Measurements from ENCODE around the gene SIRT7. TPM values are rescaled to one million over a fixed set of nuclear protein-coding genes. Genes with fewer than 3 reads are reported as not detected.

SIRT7 gene
- polyA plus RNA-seq, 1 donor from 2014 or later, result 44.5 TPM

GRCh38 chr17:81930142-81931125 lies 12.5 kb upstream of the SIRT7 start:
- TF ChIP-seq RAD21 (conservative IDR thresholded peaks at IDR 0.05) (no peak), REST (IDR thresholded peaks at IDR 0.05; ENCODE audit: borderline replicate concordance) (no peak), EZH2 (IDR thresholded peaks at IDR 0.05; ENCODE audit: borderline replicate concordance, insufficient read depth, low read length, poor library complexity, severe bottlenecking) (no peak), EP300 (conservative IDR thresholded peaks at IDR 0.05; ENCODE audit: poor library complexity, severe bottlenecking) (no peak), MXI1 (conservative IDR thresholded peaks at IDR 0.05; ENCODE audit: poor library complexity, severe bottlenecking) (no peak), POLR2AphosphoS5 (IDR thresholded peaks at IDR 0.05) (no peak), SMC3 (conservative IDR thresholded peaks at IDR 0.05; ENCODE audit: poor library complexity) (no peak), TAF1 (IDR thresholded peaks at IDR 0.05; ENCODE audit: low read depth) (no peak)
- TF ChIP-seq, protein P1, sequence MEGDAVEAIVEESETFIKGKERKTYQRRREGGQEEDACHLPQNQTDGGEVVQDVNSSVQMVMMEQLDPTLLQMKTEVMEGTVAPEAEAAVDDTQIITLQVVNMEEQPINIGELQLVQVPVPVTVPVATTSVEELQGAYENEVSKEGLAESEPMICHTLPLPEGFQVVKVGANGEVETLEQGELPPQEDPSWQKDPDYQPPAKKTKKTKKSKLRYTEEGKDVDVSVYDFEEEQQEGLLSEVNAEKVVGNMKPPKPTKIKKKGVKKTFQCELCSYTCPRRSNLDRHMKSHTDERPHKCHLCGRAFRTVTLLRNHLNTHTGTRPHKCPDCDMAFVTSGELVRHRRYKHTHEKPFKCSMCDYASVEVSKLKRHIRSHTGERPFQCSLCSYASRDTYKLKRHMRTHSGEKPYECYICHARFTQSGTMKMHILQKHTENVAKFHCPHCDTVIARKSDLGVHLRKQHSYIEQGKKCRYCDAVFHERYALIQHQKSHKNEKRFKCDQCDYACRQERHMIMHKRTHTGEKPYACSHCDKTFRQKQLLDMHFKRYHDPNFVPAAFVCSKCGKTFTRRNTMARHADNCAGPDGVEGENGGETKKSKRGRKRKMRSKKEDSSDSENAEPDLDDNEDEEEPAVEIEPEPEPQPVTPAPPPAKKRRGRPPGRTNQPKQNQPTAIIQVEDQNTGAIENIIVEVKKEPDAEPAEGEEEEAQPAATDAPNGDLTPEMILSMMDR (IDR thresholded peaks at IDR 0.05; ENCODE audit: poor library complexity, severe bottlenecking), result no peak
- H3K4me3 ChIP-seq (ENCODE audit: low read length), result no peak overlapping the region
- no peaks in the 10 kb centered on the region for H3K36me3 ChIP-seq (ENCODE audit: insufficient read depth, low read length)
- H3K9me3 ChIP-seq (ENCODE audit: low read length), result no peaks in the 10 kb centered on the region
- H3K27me3 ChIP-seq (ENCODE audit: insufficient read depth, low read depth, low read length), result no peaks in the 10 kb centered on the region
- no peaks in the 10 kb centered on the region for H4K20me1 ChIP-seq (ENCODE audit: insufficient read depth)
- no peaks in the 10 kb centered on the region for H3K9me2 ChIP-seq (ENCODE audit: insufficient read depth, low read length)
- no peak overlapping the region for H3K27ac ChIP-seq (ENCODE audit: low read length)
- no peaks in the 10 kb centered on the region for H3F3A ChIP-seq (ENCODE audit: insufficient read depth, low read length, poor library complexity, severe bottlenecking)
- no peak overlapping the region for H2AFZ ChIP-seq (ENCODE audit: low read depth, low read length)
- H3K9ac ChIP-seq (ENCODE audit: low read length), result no peak overlapping the region
- H3K79me2 ChIP-seq (replicated peaks; ENCODE audit: insufficient read depth, low read length), result peaks cover 13% of the 10 kb centered on the region
- no peak overlapping the region for H3K4me2 ChIP-seq (ENCODE audit: low read length)

DNA sequence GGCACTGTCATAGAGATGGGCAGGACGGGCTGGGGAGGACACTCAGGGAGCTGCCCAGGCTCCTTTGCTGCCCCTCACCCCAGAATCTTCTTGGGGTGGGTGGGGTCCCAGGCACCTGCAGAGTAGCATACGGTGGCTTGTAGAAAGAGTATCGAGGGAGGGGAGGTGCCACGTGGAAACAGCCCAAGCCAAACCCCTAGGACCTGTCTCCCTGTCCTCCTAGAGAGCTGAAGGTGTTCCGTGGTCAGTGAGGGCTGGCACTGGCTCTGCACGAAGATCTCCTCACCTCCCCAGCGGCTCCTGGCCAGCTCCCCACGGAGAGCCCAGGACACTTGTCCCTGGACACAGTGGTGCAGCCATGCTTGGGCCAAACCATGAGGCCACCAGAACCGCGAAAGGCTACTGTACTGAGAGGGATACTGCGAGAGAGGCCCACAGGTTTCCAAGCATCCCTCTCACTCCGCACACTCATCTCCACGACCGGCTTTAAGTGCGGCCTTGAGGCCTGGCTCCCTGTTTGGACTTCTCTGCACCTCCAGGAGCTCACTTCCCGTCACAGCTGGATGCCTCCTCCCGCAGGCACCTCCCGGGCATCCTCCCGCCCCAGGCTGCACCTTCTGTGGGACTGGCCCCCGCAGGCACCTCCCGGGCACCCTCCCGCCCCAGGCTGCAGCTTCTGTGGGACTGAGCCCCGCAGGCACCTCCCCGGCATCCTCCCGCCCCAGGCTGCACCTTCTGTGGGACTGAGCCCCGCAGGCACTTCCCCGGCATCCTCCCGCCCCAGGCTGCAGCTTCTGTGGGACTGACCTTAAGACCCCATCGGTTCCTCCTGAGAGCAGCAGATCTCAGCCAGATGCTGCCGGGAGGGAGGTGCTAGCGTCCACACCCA lies 11.5 kb upstream of the SIRT7 start:
- no peaks in the 10 kb centered on the region for H3K27me3 ChIP-seq (ENCODE audit: insufficient read depth, low read depth, low read length)
- no peak overlapping the region for H3K27ac ChIP-seq (ENCODE audit: low read length)
- H2AFZ ChIP-seq (ENCODE audit: low read depth, low read length), result no peak overlapping the region
- no peak overlapping the region for H3K9ac ChIP-seq (ENCODE audit: low read length)
- no peak overlapping the region for H3K4me2 ChIP-seq (ENCODE audit: low read length)
- TF ChIP-seq POLR2AphosphoS5 (IDR thresholded peaks at IDR 0.05) (no peak), REST (IDR thresholded peaks at IDR 0.05; ENCODE audit: borderline replicate concordance) (no peak), RAD21 (conservative IDR thresholded peaks at IDR 0.05) (no peak), MXI1 (conservative IDR thresholded peaks at IDR 0.05; ENCODE audit: poor library complexity, severe bottlenecking) (no peak), TAF1 (IDR thresholded peaks at IDR 0.05; ENCODE audit: low read depth) (no peak), EP300 (conservative IDR thresholded peaks at IDR 0.05; ENCODE audit: poor library complexity, severe bottlenecking) (no peak), EZH2 (IDR thresholded peaks at IDR 0.05; ENCODE audit: borderline replicate concordance, insufficient read depth, low read length, poor library complexity, severe bottlenecking) (no peak), SMC3 (conservative IDR thresholded peaks at IDR 0.05; ENCODE audit: poor library complexity) (no peak)
- TF ChIP-seq, protein P1 (IDR thresholded peaks at IDR 0.05; ENCODE audit: poor library complexity, severe bottlenecking), result no peak
- H4K20me1 ChIP-seq (ENCODE audit: insufficient read depth), result no peaks in the 10 kb centered on the region
- no peaks in the 10 kb centered on the region for H3K9me3 ChIP-seq (ENCODE audit: low read length)
- H3K9me2 ChIP-seq (ENCODE audit: insufficient read depth, low read length), result no peaks in the 10 kb centered on the region
- no peaks in the 10 kb centered on the region for H3K36me3 ChIP-seq (ENCODE audit: insufficient read depth, low read length)
- H3F3A ChIP-seq (ENCODE audit: insufficient read depth, low read length, poor library complexity, severe bottlenecking), result no peaks in the 10 kb centered on the region
- no peak overlapping the region for H3K4me3 ChIP-seq (ENCODE audit: low read length)
- peaks cover 19% of the 10 kb centered on the region for H3K79me2 ChIP-seq (replicated peaks; ENCODE audit: insufficient read depth, low read length)
